ENCODE results near the gene PRDM15.

Gene PRDM15

GRCh38 chr21:41886328-41886727 is 7.2 kb upstream of the PRDM15 start:
- no peak for DNase-seq

DNA sequence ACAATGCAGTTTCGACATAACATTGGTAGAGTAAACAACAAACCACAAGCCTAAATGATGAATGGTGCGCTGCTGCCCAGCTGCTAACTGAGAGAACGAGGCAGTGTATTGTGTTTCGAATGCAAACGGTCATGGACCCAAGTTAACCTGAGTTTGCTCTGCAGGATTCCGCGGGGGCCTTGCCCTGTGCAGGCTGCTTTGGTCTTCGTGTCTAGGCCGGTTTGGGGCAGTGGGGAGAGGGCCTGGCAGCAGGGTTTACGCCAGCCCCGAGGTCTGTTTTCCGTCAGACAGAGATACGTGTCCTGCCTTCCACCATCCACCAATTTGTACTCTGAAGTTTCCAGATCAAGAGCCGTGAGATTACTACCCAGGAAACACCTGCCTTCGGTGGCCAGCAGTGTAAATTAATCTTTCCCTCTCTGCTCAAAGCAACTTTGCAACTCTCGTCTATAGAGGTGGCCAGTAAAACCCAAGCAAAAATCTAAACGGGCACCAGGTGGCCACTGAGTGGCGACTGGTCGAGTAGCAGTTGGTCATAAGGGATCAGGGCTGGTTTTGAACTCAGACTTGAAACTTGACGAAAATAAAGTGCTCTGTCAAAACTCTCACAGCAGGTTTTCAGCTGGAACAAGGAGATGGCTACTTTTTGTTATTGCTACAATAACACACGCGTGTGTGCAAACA is 6.3 kb upstream of the PRDM15 start:
- no peak for DNase-seq

GRCh38 chr21:41884501-41885030 is 5.4 kb upstream of the PRDM15 start:
- no peak for DNase-seq

- DNase-seq: no peak
These were observed 4.4 kb upstream of the PRDM15 start for GRCh38 chr21:41883582-41883981.

GRCh38 chr21:41881051-41881450 is 1.9 kb upstream of the PRDM15 start:
- DNase-seq: no peak

DNA sequence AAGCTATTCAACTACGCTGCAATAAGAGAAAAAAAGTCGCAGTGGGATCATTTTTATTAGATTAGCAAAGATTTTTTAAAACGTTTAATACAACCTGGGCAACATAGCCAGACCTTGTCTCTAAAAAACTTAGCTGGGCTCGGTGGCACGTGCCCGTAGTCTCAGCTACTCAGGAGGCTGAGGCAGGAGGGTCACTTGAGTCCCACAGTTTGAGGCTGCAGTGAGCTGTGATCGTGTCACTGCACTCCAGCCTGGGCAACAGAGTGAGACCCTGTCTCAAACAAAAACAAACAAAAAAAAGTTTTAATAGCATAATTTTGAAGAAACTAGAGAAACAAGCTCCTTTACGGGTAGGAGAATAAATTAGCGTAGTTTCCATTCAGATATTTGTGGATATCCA is 1.0 kb upstream of the PRDM15 start:
- DNase-seq: no peak

- no peak for DNase-seq
These were observed 334 bp downstream of the PRDM15 start for GRCh38 chr21:41878831-41879189.

- peak; percentile 69 for DNase-seq
These were observed 978 bp downstream of the PRDM15 start for GRCh38 chr21:41877901-41878830.

DNA sequence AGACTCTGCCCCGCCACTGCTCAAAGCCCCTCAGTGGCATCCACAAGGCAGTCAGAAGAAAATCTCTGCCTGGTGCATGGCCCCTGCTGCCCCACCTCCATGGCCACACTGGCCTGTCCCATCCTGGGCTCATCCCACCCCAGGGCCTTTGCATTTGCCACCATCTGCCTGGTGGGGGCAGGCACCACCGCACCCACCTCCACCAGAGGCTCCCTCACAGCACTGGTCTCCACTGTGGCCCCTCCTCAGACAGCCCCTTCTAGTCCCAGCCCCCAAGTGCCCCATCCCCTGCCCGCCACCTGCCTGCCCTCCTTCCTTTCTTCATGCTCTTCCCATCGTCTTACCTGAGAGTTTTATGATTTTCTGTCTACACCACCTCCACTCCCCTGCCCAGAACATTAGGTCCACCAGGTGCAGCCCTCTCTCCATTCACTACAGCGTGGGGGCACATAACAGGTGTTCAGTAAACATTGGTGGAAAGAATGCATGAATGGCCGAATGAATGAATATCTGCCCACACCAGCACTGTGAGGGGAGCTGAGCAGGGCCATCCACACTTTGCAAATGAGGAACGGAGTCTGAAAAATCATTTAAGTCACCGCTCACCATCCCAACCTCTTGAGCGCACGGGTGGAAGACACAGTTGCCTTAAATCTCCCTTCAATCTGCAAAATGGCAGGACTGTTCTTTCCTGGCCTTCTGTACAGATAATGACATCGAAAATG is 2.1 kb downstream of the PRDM15 start:
- no peak for DNase-seq

DNA sequence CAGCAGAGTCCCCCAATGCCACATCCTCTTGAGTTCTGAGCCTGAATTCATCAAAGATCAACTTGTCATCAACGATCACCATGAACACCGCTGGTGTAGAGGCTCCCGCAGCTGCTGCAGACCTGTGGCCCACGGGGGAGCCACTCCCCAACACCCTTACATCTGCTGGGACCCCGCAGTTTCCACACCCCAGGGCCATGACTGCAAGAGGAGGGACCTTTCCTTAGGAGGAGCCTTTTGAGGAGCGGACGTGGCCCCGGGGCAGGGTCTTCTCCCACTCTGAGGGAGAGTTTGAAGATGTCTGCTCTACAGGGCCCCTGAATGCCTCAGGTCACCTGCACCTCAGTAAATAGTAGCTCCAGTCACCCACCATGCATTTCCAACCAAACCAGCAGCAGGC is 2.7 kb downstream of the PRDM15 start:
- DNase-seq: no peak

- DNase-seq: no peak
These were observed 4.1 kb downstream of the PRDM15 start for GRCh38 chr21:41875086-41875485.

- no peak for DNase-seq
These were observed 4.5 kb downstream of the PRDM15 start for GRCh38 chr21:41874611-41875010.

DNA sequence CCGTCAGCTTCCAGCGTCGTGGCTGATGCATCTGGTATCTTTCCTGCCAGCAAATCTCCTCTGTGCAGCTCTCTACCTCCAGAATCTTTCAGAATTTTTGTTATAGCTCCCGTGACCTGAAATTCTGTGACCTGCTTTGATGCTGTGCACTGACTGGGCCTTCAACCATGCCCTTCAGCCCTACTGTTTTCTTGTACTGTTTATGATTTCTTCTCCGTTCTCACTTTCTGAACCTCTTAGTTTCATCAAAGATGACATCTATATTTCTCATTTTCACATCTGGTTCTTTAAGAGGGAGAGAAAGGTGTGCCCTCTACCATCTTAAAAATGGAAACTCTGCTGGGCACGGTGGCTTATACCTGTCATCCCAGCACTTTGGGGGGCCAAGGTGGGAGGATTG is 5.7 kb downstream of the PRDM15 start:
- DNase-seq: no peak

DNA sequence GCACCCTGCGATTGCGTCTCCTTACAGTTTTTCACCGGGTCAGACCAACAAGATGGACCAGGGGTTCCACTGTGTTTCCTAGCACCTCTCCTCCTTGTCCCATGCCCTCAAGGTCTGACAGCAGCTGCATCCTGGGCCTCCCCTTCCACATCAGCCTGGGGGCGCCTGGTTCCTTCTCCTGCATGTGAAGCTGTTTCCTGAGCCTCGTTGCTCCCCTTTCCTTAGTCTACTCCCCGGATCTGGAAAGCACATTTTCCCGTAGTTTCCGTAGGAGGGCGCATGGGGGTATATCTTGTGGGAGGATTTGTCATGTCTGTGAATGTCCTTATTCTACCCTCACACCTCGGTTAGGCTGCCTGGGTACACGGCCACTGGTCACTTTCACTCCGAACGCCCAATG is 6.1 kb downstream of the PRDM15 start:
- no peak for DNase-seq

- DNase-seq: no peak
These were observed 7.7 kb downstream of the PRDM15 start for GRCh38 chr21:41871293-41872030.

DNA sequence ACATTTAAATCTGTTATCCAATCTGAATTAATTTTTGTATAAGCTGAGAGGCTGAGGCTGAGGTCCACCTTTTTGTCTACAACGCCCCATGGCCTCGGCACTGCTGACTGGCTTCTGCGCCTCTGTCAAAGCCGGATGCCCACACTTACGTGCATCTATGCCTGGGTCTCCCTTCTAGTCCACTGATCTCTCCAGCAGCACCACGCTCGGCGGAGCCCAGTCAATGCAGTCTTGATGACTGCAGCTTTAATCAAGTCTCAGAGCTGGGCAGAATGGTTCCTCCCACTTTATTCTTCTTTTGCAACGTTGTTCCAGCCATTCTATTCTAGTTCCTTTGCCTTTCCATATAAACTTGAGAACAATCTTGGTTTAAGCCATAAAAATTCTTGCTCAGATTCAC is 9.4 kb downstream of the PRDM15 start:
- DNase-seq: no peak

DNA sequence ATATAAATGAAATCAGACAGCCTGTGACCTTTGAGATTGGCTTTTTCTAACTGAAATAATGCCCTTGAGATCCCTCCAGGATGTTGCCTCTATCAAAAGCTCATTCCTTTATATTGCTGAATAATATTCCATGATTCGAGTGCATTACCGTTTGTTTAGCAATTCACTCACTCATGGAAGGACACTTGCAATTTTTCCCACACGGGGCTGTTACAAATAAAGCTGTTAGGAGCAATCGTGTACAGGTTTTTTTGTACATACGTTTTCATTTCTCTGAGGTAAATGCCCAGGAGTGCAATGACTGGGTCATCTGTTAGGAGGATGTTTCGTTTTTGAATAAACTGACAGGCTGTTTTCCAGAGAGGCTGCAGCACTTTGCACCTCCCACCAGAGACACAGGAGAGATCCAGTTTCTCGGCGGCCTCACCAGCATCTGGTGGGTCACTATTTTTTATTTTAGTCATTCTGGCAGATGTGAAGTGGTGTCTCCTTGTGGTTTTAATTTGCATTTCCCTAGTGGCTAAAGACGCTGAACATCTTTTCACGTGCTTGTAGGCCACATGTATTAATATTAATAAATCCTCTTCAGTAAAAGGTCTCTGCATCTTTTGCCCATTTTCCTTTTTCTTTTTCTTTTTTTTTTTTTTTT is 11.0 kb downstream of the PRDM15 start:
- DNase-seq: no peak

- DNase-seq: no peak
These were observed 11.8 kb downstream of the PRDM15 start for GRCh38 chr21:41867313-41867712.

DNA sequence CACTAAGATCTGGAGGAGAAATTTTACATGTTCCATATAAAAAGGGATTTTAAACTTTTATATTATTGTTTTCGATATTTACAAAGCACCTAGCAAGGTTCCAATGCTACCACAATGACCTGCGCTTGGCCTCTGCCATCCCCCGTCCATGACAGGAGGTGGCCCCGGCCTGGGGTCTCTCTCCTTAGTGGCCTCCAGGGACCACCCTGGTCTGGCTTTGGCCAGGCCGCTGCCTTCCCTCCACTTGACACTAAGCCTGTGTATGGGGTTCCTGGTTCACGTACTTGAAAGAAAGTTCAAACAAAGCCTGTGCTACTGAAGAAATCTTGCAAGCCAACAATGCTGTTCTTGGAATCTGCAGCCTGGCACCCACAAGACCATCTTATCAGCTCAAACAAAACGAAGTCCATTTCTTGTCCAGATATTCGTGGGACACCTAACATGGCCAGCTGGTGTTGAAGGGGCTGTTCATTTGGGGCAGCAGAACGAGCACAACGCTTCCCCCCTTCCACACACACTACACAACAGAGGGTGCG is 12.8 kb downstream of the PRDM15 start:
- DNase-seq: no peak

GRCh38 chr21:41865002-41865777 is 14.0 kb downstream of the PRDM15 start:
- no peak for DNase-seq

Measured in right kidney (tissue), 1 donor.